H1 (cell line): ENCODE data around the gene HACD3. TPM values are rescaled to one million over a fixed set of nuclear protein-coding genes. Genes with fewer than 3 reads are reported as not detected.

ENCODE experiments used
- CHD7 ChIP-seq: fragments of 300-600 bp; sonication (generic); IDR thresholded peaks from 2 replicates; pipeline ENCODE4 v1.7.1; 2012; ENCODE audit warnings: low read length, moderate library complexity, mild to moderate bottlenecking, inconsistent platforms; ENCODE audit not compliant: insufficient replicate concordance
- CTBP2 ChIP-seq: IDR thresholded peaks from 2 replicates; pipeline ENCODE4 v1.7.0; 2011; ENCODE audit warnings: borderline replicate concordance, mild to moderate bottlenecking, moderate library complexity, mixed read lengths, low read length; ENCODE audit not compliant: insufficient read depth, insufficient read length
- HDAC2 ChIP-seq, 2 experiments: fragments of 300-600 bp in 1 of 2; sonication (generic) in 1 of 2; IDR thresholded peaks; 2 replicates each; pipeline ENCODE4 v1.6.1; 2011 to 2012; ENCODE audit warnings: low read depth in 2 of 2, low read length in 2 of 2, mild to moderate bottlenecking in 2 of 2, moderate library complexity in 2 of 2, borderline replicate concordance in 1 of 2, inconsistent platforms in 1 of 2
- HDAC6 ChIP-seq: IDR thresholded peaks from one replicate; pipeline ENCODE4 v1.7.1; 2012; ENCODE audit warnings: low read depth, mild to moderate bottlenecking, inconsistent platforms, low read length, moderate library complexity
- KDM1A ChIP-seq: fragments of 200-600, 300-600 bp; sonication (generic); IDR thresholded peaks from 2 replicates; pipeline ENCODE4 v1.7.1; 2016; ENCODE audit warnings: mild to moderate bottlenecking, low read length, borderline replicate concordance
- KDM5A ChIP-seq: fragments of 200-600 bp; IDR thresholded peaks from 2 replicates; pipeline ENCODE4 v1.7.1; 2012; ENCODE audit warnings: mild to moderate bottlenecking, low read length, inconsistent platforms, mixed read lengths
- NRF1 ChIP-seq: IDR thresholded peaks from 2 replicates; pipeline ENCODE4 v1.6.1; 2011; ENCODE audit warnings: mild to moderate bottlenecking, low read depth, low read length, improper control_type of control experiment
- POU5F1 ChIP-seq: IDR thresholded peaks from 2 replicates; pipeline ENCODE4 v1.6.1; 2011; ENCODE audit warnings: low read depth, mild to moderate bottlenecking, low read length, moderate library complexity
- TEAD4 ChIP-seq: IDR thresholded peaks from 2 replicates; pipeline ENCODE4 v1.6.1; 2012; ENCODE audit warnings: low read depth, low read length, inconsistent platforms, mixed read lengths
- polyA plus RNA-seq, 7 experiments: library from polyadenylated mRNA; depleted of rRNA in 3 of 7; stranded (reverse) in 5 of 7; unstranded in 2 of 7; fragments of >200 nt in 5 of 7; fragments of 200-250 nt in 2 of 7; gene quantifications; 1 replicate in 5 of 7; 2 replicates in 1 of 7; 4 replicates in 1 of 7; pipeline versions ENCODE4 v1.2.1 to v1.2.3, GENCODE V29; 2011 to 2013; ENCODE audit warnings: missing spikeins in 2 of 7, mixed read lengths in 2 of 7
- total RNA-seq: library from RNA; stranded (reverse); fragmentation: NEBNext Ultra II Directional; extraction: Animal tissue kit (Norgen Biotek cat#: 25700); gene quantifications from 2 replicates; pipeline ENCODE4 v1.2.1, GENCODE V29; 2021

HACD3 gene
- total and polyA plus RNA-seq, 2 of the 8 experiments (the other 6 are each of a cell fraction or from before 2014, with no cell fraction given), result 78.8 to 120 TPM

DNA sequence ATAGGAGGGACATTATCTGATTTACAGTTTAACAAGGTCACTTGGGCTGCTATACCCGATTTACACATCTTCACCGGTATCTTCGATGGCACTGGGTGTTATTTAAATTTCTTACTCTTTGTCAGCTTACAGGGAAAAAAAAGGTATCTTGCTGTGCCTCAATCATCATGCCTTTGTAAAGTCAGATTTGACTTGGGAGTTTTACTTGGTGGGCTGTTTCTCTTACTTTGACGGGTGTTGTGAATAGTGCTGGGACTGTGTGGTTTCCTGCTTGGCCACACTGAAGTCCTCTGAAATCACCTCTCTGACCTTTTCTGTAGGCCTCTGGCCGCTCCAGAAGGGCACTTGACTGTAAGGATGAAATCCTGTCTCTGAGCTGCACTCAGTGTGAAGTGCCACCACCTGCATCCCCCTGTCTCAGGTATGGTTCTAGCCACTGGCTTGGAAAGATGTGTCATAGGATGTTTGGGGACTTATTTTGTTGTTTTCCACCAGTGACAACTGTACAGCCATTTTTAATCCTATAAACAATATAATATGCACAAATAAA lies 88.4 kb downstream of the HACD3 start (continued):
- no peak for TF ChIP-seq CHD7
- no peak for TF ChIP-seq CTBP2
- no peak for TF ChIP-seq KDM1A
- no peak for TF ChIP-seq HDAC6
- no peak for TF ChIP-seq KDM5A
- TF ChIP-seq TEAD4, result no peak
- TF ChIP-seq HDAC2 (IDR thresholded peaks at IDR 0.05; ENCODE audit: borderline replicate concordance in 1 of 2, low read depth in 2 of 2, low read length in 2 of 2), result no peak
- no peak for TF ChIP-seq POU5F1
- TF ChIP-seq NRF1, result no peak
